ENCODE data around the gene USP17L24. TPM values are rescaled to one million over a fixed set of nuclear protein-coding genes. Genes with fewer than 3 reads are reported as not detected.

The USP17L24 gene
- polyA plus RNA-seq, 1 donor: not detected

Other genes starting within 250 kb of the USP17L24 start
- not detected for gene FAM90A26, start 154.8 kb upstream of the USP17L24 start, polyA plus RNA-seq
- not detected for gene USP17L10, start 114.5 kb upstream of the USP17L24 start, polyA plus RNA-seq
- not detected for gene USP17L11, start 109.8 kb upstream of the USP17L24 start, polyA plus RNA-seq
- gene USP17L12, start 105.0 kb upstream of the USP17L24 start, polyA plus RNA-seq: not detected
- gene USP17L13, start 100.3 kb upstream of the USP17L24 start, polyA plus RNA-seq: not detected
- not detected for gene USP17L15, start 90.8 kb upstream of the USP17L24 start, polyA plus RNA-seq
- gene USP17L17, start 81.3 kb upstream of the USP17L24 start, polyA plus RNA-seq: not detected
- not detected for gene USP17L18, start 76.5 kb upstream of the USP17L24 start, polyA plus RNA-seq
- gene USP17L19, start 71.8 kb upstream of the USP17L24 start, polyA plus RNA-seq: not detected
- not detected for gene USP17L20, start 67.0 kb upstream of the USP17L24 start, polyA plus RNA-seq
- not detected for gene USP17L21, start 62.3 kb upstream of the USP17L24 start, polyA plus RNA-seq
- not detected for gene USP17L22, start 57.5 kb upstream of the USP17L24 start, polyA plus RNA-seq
- not detected for gene USP17L25, start 4.7 kb downstream of the USP17L24 start, polyA plus RNA-seq
- not detected for gene USP17L26, start 9.5 kb downstream of the USP17L24 start, polyA plus RNA-seq
- gene USP17L5, start 14.2 kb downstream of the USP17L24 start, polyA plus RNA-seq: not detected
- gene USP17L27, start 19.0 kb downstream of the USP17L24 start, polyA plus RNA-seq: not detected
- not detected for gene USP17L28, start 23.7 kb downstream of the USP17L24 start, polyA plus RNA-seq
- gene USP17L29, start 28.5 kb downstream of the USP17L24 start, polyA plus RNA-seq: not detected
- gene USP17L30, start 38.0 kb downstream of the USP17L24 start, polyA plus RNA-seq: not detected
- gene DEFB131A, start 119.2 kb downstream of the USP17L24 start, polyA plus RNA-seq: not detected

Measured in large intestine (tissue), 1 donor.